Right lobe of liver (tissue), 6 donors: ENCODE results near the gene LRBA. TPM values are rescaled to one million over a fixed set of nuclear protein-coding genes. Genes with fewer than 3 reads are reported as not detected.

Experiments used
- ATAC-seq, 4 donors: fragments of 200-7000 bp; cut with Tn5 transposase; one replicate each; pipeline ENCODE4 v1.9.1; 2020; ENCODE audit warnings: mild to moderate bottlenecking in 4 of 4, moderate library complexity in 4 of 4
- DNase-seq, 3 donors: peaks; one replicate each; pipeline ENCODE4 v3.0.0-alpha.2; 2020
- H3K27ac ChIP-seq, 3 donors: fragments of 200-600 bp; one replicate each; pipeline ENCODE4 v1.8.0; 2022
- H3K27me3 ChIP-seq, 2 donors: fragments of 200-600 bp; one replicate each; pipeline ENCODE4 v1.8.0; 2022
- H3K36me3 ChIP-seq, 4 donors: fragments of 200-600 bp; sonication (generic) in 1 of 4; one replicate each; pipeline versions ENCODE4 v1.5.1 to v1.8.0; 2017 to 2022; ENCODE audit warnings: control low read depth in 1 of 4
- H3K4me1 ChIP-seq, 4 donors: fragments of 200-600 bp; sonication (generic) in 1 of 4; one replicate each; pipeline versions ENCODE4 v1.5.1 to v1.8.0; 2017 to 2022; ENCODE audit warnings: control low read depth in 1 of 4
- H3K4me3 ChIP-seq, 3 donors: fragments of 200-600 bp; one replicate each; pipeline ENCODE4 v1.8.0; 2022
- H3K9me3 ChIP-seq, 4 donors: fragments of 200-600 bp; sonication (generic) in 1 of 4; one replicate each; pipeline versions ENCODE4 v1.5.1 to v1.8.0; 2017 to 2022; ENCODE audit warnings: control low read depth in 1 of 4
- POLR2A ChIP-seq: fragments of 450-650 bp; IDR thresholded peaks from one replicate; pipeline ENCODE4 v1.6.1; 2017; ENCODE audit warnings: antibody characterized with exemption, mild to moderate bottlenecking
- WGBS: methylation state at CpG from one replicate; pipeline ENCODE4 v1.1.6; 2018; ENCODE audit warnings: low coverage, low lambda C conversion rate; ENCODE audit not compliant: insufficient coverage; ENCODE audit errors: missing lambda C conversion rate; 5-methylcytosine and 5-hydroxymethylcytosine counted together
- intact Hi-C, 2 donors: fragments of 100-400 bp; cut with DNase I; formaldehyde crosslinking; loops; one replicate each; pipeline versions ENCODE4 v1.11.2 to v1.14.1; 2022
- total RNA-seq, 6 experiments: library from RNA; depleted of rRNA in 2 of 6; stranded (reverse); fragments of >200 nt in 2 of 6; fragmentation: NEBNext Ultra II Directional in 3 of 6; extraction: Animal tissue kit (Norgen Biotek cat#: 25700) in 3 of 6; gene quantifications; one replicate each; pipeline versions ENCODE4 v1.1.0 to v1.2.4, GENCODE V29; 2016 to 2023
- TF ChIP-seq, protein P1 (sequence below), 4 donors: fragments of 200-600 bp in 3 of 4; fragments of 450-650 bp in 1 of 4; IDR thresholded peaks; one replicate each; pipeline versions ENCODE4 v1.5.1 to v1.8.0; 2016 to 2022; ENCODE audit warnings: antibody characterized with exemption in 4 of 4, mild to moderate bottlenecking in 2 of 4
- donor health status: DM: no; HTN: yes; CAD: no.
- donor health status: DM: no; HTN: no; CAD: no.
- donor health status: DM: no; HTN: no; CAD: no.
- donor health status: DM: no; HTN: yes; CAD: no.
- donor health status: DM: no; HTN: yes; CAD: no.

Gene LRBA
- total RNA-seq, 6 experiments from 2014 or later, result 18.9 to 48.1 (median 24.5) TPM

GRCh38 chr4:150599547-150599946 is 415.5 kb downstream of the LRBA start:
- 91% methylated on average over 1 of the region's 1 CpG for WGBS
- DNase-seq (no peak), ATAC-seq (no peak)
- Histone ChIP-seq H3K36me3 (no peaks in the 10 kb centered on the region), H3K27ac (no peak overlapping the region), H3K27me3 (no peaks in the 10 kb centered on the region), H3K4me3 (no peak overlapping the region), H3K9me3 (no peaks in the 10 kb centered on the region), H3K4me1 (no peaks in the 10 kb centered on the region)
- intact Hi-C loops, result no loop called here
- TF ChIP-seq POLR2A, result no peak
- TF ChIP-seq, protein P1, sequence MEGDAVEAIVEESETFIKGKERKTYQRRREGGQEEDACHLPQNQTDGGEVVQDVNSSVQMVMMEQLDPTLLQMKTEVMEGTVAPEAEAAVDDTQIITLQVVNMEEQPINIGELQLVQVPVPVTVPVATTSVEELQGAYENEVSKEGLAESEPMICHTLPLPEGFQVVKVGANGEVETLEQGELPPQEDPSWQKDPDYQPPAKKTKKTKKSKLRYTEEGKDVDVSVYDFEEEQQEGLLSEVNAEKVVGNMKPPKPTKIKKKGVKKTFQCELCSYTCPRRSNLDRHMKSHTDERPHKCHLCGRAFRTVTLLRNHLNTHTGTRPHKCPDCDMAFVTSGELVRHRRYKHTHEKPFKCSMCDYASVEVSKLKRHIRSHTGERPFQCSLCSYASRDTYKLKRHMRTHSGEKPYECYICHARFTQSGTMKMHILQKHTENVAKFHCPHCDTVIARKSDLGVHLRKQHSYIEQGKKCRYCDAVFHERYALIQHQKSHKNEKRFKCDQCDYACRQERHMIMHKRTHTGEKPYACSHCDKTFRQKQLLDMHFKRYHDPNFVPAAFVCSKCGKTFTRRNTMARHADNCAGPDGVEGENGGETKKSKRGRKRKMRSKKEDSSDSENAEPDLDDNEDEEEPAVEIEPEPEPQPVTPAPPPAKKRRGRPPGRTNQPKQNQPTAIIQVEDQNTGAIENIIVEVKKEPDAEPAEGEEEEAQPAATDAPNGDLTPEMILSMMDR (IDR thresholded peaks at IDR 0.05), result no peak

- ATAC-seq (no peak), DNase-seq (no peak)
- Histone ChIP-seq H3K4me3 (no peak overlapping the region), H3K27me3 (no peaks in the 10 kb centered on the region), H3K36me3 (no peaks in the 10 kb centered on the region), H3K27ac (no peak overlapping the region), H3K9me3 (no peaks in the 10 kb centered on the region), H3K4me1 (no peaks in the 10 kb centered on the region)
- TF ChIP-seq, protein P1 (IDR thresholded peaks at IDR 0.05), result no peak
- no peak for TF ChIP-seq POLR2A
- intact Hi-C loops, result no loop called here
- WGBS, result 94% methylated on average over 12 of the region's 12 CpGs
Observed at GRCh38 chr4:150598909-150599308, 416.2 kb downstream of the LRBA start.

GRCh38 chr4:150593996-150594395 is 421.1 kb downstream of the LRBA start:
- intact Hi-C loops, result no loop called here
- Histone ChIP-seq H3K4me3 (no peak overlapping the region), H3K4me1 (no peaks in the 10 kb centered on the region), H3K27ac (no peak overlapping the region), H3K27me3 (no peaks in the 10 kb centered on the region), H3K36me3 (no peaks in the 10 kb centered on the region), H3K9me3 (no peaks in the 10 kb centered on the region)
- DNase-seq, result no peak
- TF ChIP-seq POLR2A, result no peak
- TF ChIP-seq, protein P1 (IDR thresholded peaks at IDR 0.05), result peak; percentile 13 to 26 (median 18)
- WGBS, result 100% methylated on average over 1 of the region's 1 CpG
- ATAC-seq, result peak in 1 of 4 donors; percentile 54

- H3K9me3 ChIP-seq, result no peaks in the 10 kb centered on the region
- TF ChIP-seq, protein P1 (IDR thresholded peaks at IDR 0.05), result no peak
- no peak for TF ChIP-seq POLR2A
- ATAC-seq (no peak), DNase-seq (no peak)
- intact Hi-C loops, result no loop called here
- no peak overlapping the region for H3K27ac ChIP-seq
- WGBS, result 90% methylated on average over 4 of the region's 4 CpGs
- no peaks in the 10 kb centered on the region for H3K4me1 ChIP-seq
- H3K27me3 ChIP-seq, result no peaks in the 10 kb centered on the region
- no peaks in the 10 kb centered on the region for H3K36me3 ChIP-seq
- H3K4me3 ChIP-seq, result no peak overlapping the region
Observed at GRCh38 chr4:150591904-150592303, 423.2 kb downstream of the LRBA start.

DNA sequence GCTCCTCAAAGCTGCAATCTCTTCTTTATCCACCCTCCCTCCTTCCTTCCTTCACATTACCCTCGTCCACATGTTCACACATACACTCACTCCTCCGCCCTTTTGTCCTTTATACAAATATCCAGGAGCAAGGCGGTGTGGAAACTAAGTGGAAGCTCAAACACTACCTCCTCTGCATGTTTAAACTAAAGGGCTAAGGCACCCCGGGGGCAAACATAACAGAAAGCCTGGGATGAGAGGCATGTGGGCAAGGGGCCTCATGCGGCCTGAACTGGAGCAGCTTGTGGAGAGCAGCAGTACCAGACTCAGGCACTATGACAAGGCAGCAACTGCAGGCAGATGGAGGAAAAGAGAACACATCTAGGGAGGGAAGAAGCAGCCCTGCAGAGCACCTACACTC is 423.7 kb downstream of the LRBA start:
- 85% methylated on average over 5 of the region's 5 CpGs for WGBS
- ATAC-seq (no peak), DNase-seq (peak in 1 of 3 donors; percentile 14)
- Histone ChIP-seq H3K27ac (no peak overlapping the region), H3K4me1 (no peaks in the 10 kb centered on the region), H3K36me3 (no peaks in the 10 kb centered on the region), H3K9me3 (no peaks in the 10 kb centered on the region), H3K27me3 (no peaks in the 10 kb centered on the region), H3K4me3 (no peak overlapping the region)
- intact Hi-C loops, result no loop called here
- TF ChIP-seq POLR2A, result no peak
- TF ChIP-seq, protein P1 (IDR thresholded peaks at IDR 0.05), result no peak
